Measurements from ENCODE around the gene CD53. TPM values are rescaled to one million over a fixed set of nuclear protein-coding genes. Genes with fewer than 3 reads are reported as not detected.
A peak's percentile ranks its signal among the peaks of the same experiment; 100 is the strongest.
"Not testable (repeated sequence)": the region's sequence is repeated elsewhere in the genome, so short reads cannot be mapped to it uniquely, and the experiment has no call there.

Gene CD53
- polyA plus RNA-seq, 3 donors from 2014 or later: 997 to 1,455 (median 1,434) TPM

- no peak for DNase-seq
- peaks cover 38 to 72% of the 10 kb centered on the region in 2 donors for H3K4me1 Mint-ChIP-seq
- H3K4me3 Mint-ChIP-seq: no peak overlapping the region
- H3K27me3 Mint-ChIP-seq (ENCODE audit: low read depth in 3 of 3): peaks cover 0 to 5% (median 0%) of the 10 kb centered on the region in 3 donors
- peaks cover 0 to 16% (median 9%) of the 10 kb centered on the region in 6 donors for H3K9me3 Mint-ChIP-seq
- peak overlapping the region; percentile 73 to 87 (median 79) for H3K27ac Mint-ChIP-seq
- peaks cover 11 to 28% (median 23%) of the 10 kb centered on the region in 3 donors for H3K36me3 Mint-ChIP-seq
Measured at GRCh38 chr1:110903853-110904500, 31.0 kb downstream of the CD53 start.

GRCh38 chr1:110912784-110913183, 39.8 kb downstream of the CD53 start:
- Mint-ChIP-seq H3K27me3 (ENCODE audit: low read depth in 3 of 3) (peaks cover 3 to 15% (median 4%) of the 10 kb centered on the region in 3 donors), H3K27ac (no peak overlapping the region), H3K9me3 (peaks cover 19 to 63% (median 47%) of the 10 kb centered on the region in 6 donors), H3K36me3 (peaks cover 0 to 11% (median 10%) of the 10 kb centered on the region in 3 donors), H3K4me3 (no peak overlapping the region), H3K4me1 (peaks cover 25 to 43% of the 10 kb centered on the region in 2 donors)
- no peak for DNase-seq

GRCh38 chr1:110914676-110915075, 41.7 kb downstream of the CD53 start:
- Mint-ChIP-seq H3K27me3 (ENCODE audit: low read depth in 3 of 3) (peaks cover 3 to 12% (median 4%) of the 10 kb centered on the region in 3 donors), H3K4me1 (peaks cover 20 to 28% of the 10 kb centered on the region in 2 donors), H3K4me3 (no peak overlapping the region), H3K9me3 (peaks cover 19 to 47% (median 34%) of the 10 kb centered on the region in 6 donors), H3K36me3 (peaks cover 0 to 11% (median 10%) of the 10 kb centered on the region in 3 donors), H3K27ac (no peak overlapping the region)
- DNase-seq: no peak

GRCh38 chr1:110915804-110916203, 42.9 kb downstream of the CD53 start:
- H3K36me3 Mint-ChIP-seq: peaks cover 7 to 15% (median 10%) of the 10 kb centered on the region in 3 donors
- peaks cover 1 to 7% (median 4%) of the 10 kb centered on the region in 3 donors for H3K27me3 Mint-ChIP-seq (ENCODE audit: low read depth in 3 of 3)
- DNase-seq: no peak
- no peak overlapping the region for H3K27ac Mint-ChIP-seq
- peaks cover 13 to 40% (median 28%) of the 10 kb centered on the region in 6 donors for H3K9me3 Mint-ChIP-seq
- H3K4me3 Mint-ChIP-seq: no peak overlapping the region
- H3K4me1 Mint-ChIP-seq: peaks cover 15 to 24% of the 10 kb centered on the region in 2 donors

GRCh38 chr1:110916274-110916668, 43.3 kb downstream of the CD53 start:
- peaks cover 1 to 6% (median 4%) of the 10 kb centered on the region in 3 donors for H3K27me3 Mint-ChIP-seq (ENCODE audit: low read depth in 3 of 3)
- peak overlapping the region in 4 of 5 donors; percentile 4 to 74 (median 59) for H3K4me3 Mint-ChIP-seq
- DNase-seq: no peak
- H3K4me1 Mint-ChIP-seq: peaks cover 15 to 19% of the 10 kb centered on the region in 2 donors
- H3K27ac Mint-ChIP-seq: peak overlapping the region in 2 of 6 donors; percentile 9 to 50
- peaks cover 9 to 12% (median 10%) of the 10 kb centered on the region in 3 donors for H3K36me3 Mint-ChIP-seq
- H3K9me3 Mint-ChIP-seq: peaks cover 10 to 35% (median 23%) of the 10 kb centered on the region in 6 donors

GRCh38 chr1:110916669-110917306, 43.8 kb downstream of the CD53 start:
- peaks cover 15 to 19% of the 10 kb centered on the region in 2 donors for H3K4me1 Mint-ChIP-seq
- peaks cover 10 to 13% (median 12%) of the 10 kb centered on the region in 3 donors for H3K36me3 Mint-ChIP-seq
- H3K27ac Mint-ChIP-seq: peak overlapping the region in 5 of 6 donors; percentile 3 to 61 (median 50)
- H3K9me3 Mint-ChIP-seq: peaks cover 10 to 30% (median 20%) of the 10 kb centered on the region in 6 donors
- peaks cover 1 to 4% (median 4%) of the 10 kb centered on the region in 3 donors for H3K27me3 Mint-ChIP-seq (ENCODE audit: low read depth in 3 of 3)
- peak in 2 of 3 donors; percentile 22 to 32 for DNase-seq
- peak overlapping the region; percentile 33 to 74 (median 61) for H3K4me3 Mint-ChIP-seq

- DNase-seq: no peak
- peaks cover 1 to 8% (median 4%) of the 10 kb centered on the region in 3 donors for H3K27me3 Mint-ChIP-seq (ENCODE audit: low read depth in 3 of 3)
- H3K36me3 Mint-ChIP-seq: peaks cover 18 to 20% (median 18%) of the 10 kb centered on the region in 3 donors
- H3K4me1 Mint-ChIP-seq: peaks cover 15 to 19% of the 10 kb centered on the region in 2 donors
- H3K9me3 Mint-ChIP-seq: peaks cover 10 to 23% (median 14%) of the 10 kb centered on the region in 6 donors
- no peak overlapping the region for H3K27ac Mint-ChIP-seq
- H3K4me3 Mint-ChIP-seq: peak overlapping the region in 1 of 5 donors; percentile 34
Measured at GRCh38 chr1:110918016-110918415, 45.1 kb downstream of the CD53 start.

- peaks cover 0 to 6% (median 2%) of the 10 kb centered on the region in 6 donors for H3K9me3 Mint-ChIP-seq
- peaks cover 5% of the 10 kb centered on the region in 2 donors for H3K4me1 Mint-ChIP-seq
Measured at GRCh38 chr1:110921953-110922352, 49.0 kb downstream of the CD53 start.

GRCh38 chr1:110927484-110928075, 54.6 kb downstream of the CD53 start:
- no peak overlapping the region for H3K27ac Mint-ChIP-seq
- peaks cover 8 to 24% (median 10%) of the 10 kb centered on the region in 3 donors for H3K36me3 Mint-ChIP-seq
- peaks cover 1 to 13% (median 5%) of the 10 kb centered on the region in 6 donors for H3K9me3 Mint-ChIP-seq
- peaks cover 0 to 4% (median 2%) of the 10 kb centered on the region in 3 donors for H3K27me3 Mint-ChIP-seq (ENCODE audit: low read depth in 3 of 3)
- H3K4me3 Mint-ChIP-seq: no peak overlapping the region
- no peaks in the 10 kb centered on the region for H3K4me1 Mint-ChIP-seq
- no peak for DNase-seq

More at GRCh38 chr1:110921953-110922352, 49.0 kb downstream of the CD53 start:
- H3K4me3 Mint-ChIP-seq: no peak overlapping the region
- DNase-seq: no peak
- H3K27me3 Mint-ChIP-seq (ENCODE audit: low read depth in 3 of 3): peaks cover 0 to 5% (median 1%) of the 10 kb centered on the region in 3 donors
- H3K27ac Mint-ChIP-seq: no peak overlapping the region
- H3K36me3 Mint-ChIP-seq: peaks cover 17 to 23% (median 17%) of the 10 kb centered on the region in 3 donors

- Mint-ChIP-seq H3K9me3 (peaks cover 1 to 15% (median 5%) of the 10 kb centered on the region in 6 donors), H3K27me3 (ENCODE audit: low read depth in 3 of 3) (peaks cover 0 to 4% (median 2%) of the 10 kb centered on the region in 3 donors), H3K27ac (no peak overlapping the region), H3K36me3 (peaks cover 8 to 21% (median 10%) of the 10 kb centered on the region in 3 donors), H3K4me1 (no peaks in the 10 kb centered on the region), H3K4me3 (no peak overlapping the region)
- no peak for DNase-seq
Measured at GRCh38 chr1:110928191-110928590, 55.2 kb downstream of the CD53 start.

- Mint-ChIP-seq H3K4me3 (no peak overlapping the region), H3K27me3 (ENCODE audit: low read depth in 3 of 3) (peaks cover 0 to 6% (median 4%) of the 10 kb centered on the region in 3 donors), H3K27ac (no peak overlapping the region), H3K36me3 (peaks cover 5 to 21% (median 5%) of the 10 kb centered on the region in 3 donors), H3K4me1 (no peaks in the 10 kb centered on the region), H3K9me3 (peaks cover 0 to 17% (median 5%) of the 10 kb centered on the region in 6 donors)
- no peak for DNase-seq
Measured at GRCh38 chr1:110928904-110929303, 56.0 kb downstream of the CD53 start.

- DNase-seq; H3K27me3 Mint-ChIP-seq (ENCODE audit: low read depth in 3 of 3); H3K4me1 Mint-ChIP-seq; H3K27ac Mint-ChIP-seq; H3K4me3 Mint-ChIP-seq: not testable (repeated sequence)
- Mint-ChIP-seq H3K36me3 (peaks cover 15 to 31% (median 19%) of the 10 kb centered on the region in 3 donors), H3K9me3 (peaks cover 7 to 31% (median 18%) of the 10 kb centered on the region in 6 donors)
Measured at GRCh38 chr1:110931097-110931496, 58.1 kb downstream of the CD53 start.

GRCh38 chr1:110936567-110936966, 63.6 kb downstream of the CD53 start:
- peaks cover 5 to 9% (median 7%) of the 10 kb centered on the region in 3 donors for H3K27me3 Mint-ChIP-seq (ENCODE audit: low read depth in 3 of 3)
- no peak overlapping the region for H3K27ac Mint-ChIP-seq
- no peak overlapping the region for H3K4me3 Mint-ChIP-seq
- H3K9me3 Mint-ChIP-seq: peaks cover 15 to 41% (median 35%) of the 10 kb centered on the region in 6 donors
- DNase-seq: no peak
- no peaks in the 10 kb centered on the region for H3K4me1 Mint-ChIP-seq
- peaks cover 17 to 33% (median 22%) of the 10 kb centered on the region in 3 donors for H3K36me3 Mint-ChIP-seq

All from immature natural killer cell (primary cell).